PFSK-1 (cell line): Measurements from ENCODE around the gene CCNI.

Source experiments
- FOXP2 ChIP-seq: optimal IDR thresholded peaks from 2 replicates; pipeline ENCODE3; 2011; ENCODE audit warnings: borderline replicate concordance, control low read depth, inconsistent platforms; ENCODE audit not compliant: insufficient read depth; ENCODE audit errors: extremely low read length, extremely low read depth
- POLR2AphosphoS5 ChIP-seq: IDR thresholded peaks from 2 replicates; pipeline ENCODE4 v1.6.1; 2012; ENCODE audit warnings: low read depth, mild to moderate bottlenecking, control low read depth, low read length, moderate library complexity
- SIN3A ChIP-seq: IDR thresholded peaks from 2 replicates; pipeline ENCODE4 v1.6.1; 2012; ENCODE audit warnings: mild to moderate bottlenecking, low read length, moderate library complexity, borderline replicate concordance; ENCODE audit not compliant: insufficient read depth
- TAF1 ChIP-seq: IDR thresholded peaks from 2 replicates; pipeline ENCODE4 v1.6.1; 2012; ENCODE audit warnings: low read length, control low read depth, borderline replicate concordance; ENCODE audit not compliant: insufficient read depth
- TF ChIP-seq, protein P1 (sequence below), 2 experiments: IDR thresholded peaks; 2 replicates each; pipeline versions ENCODE4 v1.6.1 to v1.8.0; 2011 to 2012; ENCODE audit warnings: low read depth in 2 of 2, low read length in 2 of 2, control low read depth in 1 of 2, inconsistent platforms in 1 of 2, mild to moderate bottlenecking in 1 of 2, moderate library complexity in 1 of 2; ENCODE audit not compliant: insufficient read depth in 1 of 2

The CCNI gene

DNA sequence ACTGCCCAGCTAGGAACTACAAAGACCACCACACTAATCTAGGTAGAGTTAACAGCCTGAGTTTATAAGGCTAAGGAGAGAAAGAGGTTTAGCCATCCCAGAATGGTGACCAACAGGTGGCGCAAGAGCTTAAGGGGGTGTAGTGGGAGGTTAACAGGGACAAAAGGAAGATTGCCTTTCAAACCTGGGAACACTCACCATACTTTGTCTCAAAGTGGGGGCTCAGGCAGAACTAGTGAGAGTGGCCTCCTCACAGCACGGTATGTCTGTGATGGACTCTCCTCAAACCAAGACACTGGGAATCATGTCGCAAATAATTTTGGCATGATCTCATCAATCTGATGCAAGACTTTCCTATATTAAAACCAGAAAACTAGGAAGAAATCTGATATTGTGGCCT is 23.4 kb downstream of the CCNI start:
- TF ChIP-seq POLR2AphosphoS5 (no peak), TAF1 (no peak)

DNA sequence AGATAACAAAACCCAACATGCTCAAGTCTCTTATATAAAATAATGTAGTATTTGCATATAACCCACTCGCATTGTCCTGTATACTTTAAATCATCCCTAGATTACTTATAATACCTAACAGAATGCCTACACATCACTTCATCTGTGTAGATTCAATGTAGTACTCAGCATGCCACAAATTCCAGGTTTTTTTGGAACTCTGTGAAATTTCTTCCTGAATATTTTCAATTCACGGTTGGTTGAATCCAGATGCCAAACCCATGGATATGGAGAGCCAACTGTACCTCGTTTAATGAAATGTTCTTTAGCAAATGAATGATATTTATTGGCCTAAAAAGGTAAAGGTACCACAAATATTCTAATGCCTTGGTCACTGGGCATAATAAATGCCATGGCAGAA is 24.8 kb downstream of the CCNI start:
- TF ChIP-seq FOXP2, result no peak
- TF ChIP-seq SIN3A, result no peak
- TF ChIP-seq, protein P1, sequence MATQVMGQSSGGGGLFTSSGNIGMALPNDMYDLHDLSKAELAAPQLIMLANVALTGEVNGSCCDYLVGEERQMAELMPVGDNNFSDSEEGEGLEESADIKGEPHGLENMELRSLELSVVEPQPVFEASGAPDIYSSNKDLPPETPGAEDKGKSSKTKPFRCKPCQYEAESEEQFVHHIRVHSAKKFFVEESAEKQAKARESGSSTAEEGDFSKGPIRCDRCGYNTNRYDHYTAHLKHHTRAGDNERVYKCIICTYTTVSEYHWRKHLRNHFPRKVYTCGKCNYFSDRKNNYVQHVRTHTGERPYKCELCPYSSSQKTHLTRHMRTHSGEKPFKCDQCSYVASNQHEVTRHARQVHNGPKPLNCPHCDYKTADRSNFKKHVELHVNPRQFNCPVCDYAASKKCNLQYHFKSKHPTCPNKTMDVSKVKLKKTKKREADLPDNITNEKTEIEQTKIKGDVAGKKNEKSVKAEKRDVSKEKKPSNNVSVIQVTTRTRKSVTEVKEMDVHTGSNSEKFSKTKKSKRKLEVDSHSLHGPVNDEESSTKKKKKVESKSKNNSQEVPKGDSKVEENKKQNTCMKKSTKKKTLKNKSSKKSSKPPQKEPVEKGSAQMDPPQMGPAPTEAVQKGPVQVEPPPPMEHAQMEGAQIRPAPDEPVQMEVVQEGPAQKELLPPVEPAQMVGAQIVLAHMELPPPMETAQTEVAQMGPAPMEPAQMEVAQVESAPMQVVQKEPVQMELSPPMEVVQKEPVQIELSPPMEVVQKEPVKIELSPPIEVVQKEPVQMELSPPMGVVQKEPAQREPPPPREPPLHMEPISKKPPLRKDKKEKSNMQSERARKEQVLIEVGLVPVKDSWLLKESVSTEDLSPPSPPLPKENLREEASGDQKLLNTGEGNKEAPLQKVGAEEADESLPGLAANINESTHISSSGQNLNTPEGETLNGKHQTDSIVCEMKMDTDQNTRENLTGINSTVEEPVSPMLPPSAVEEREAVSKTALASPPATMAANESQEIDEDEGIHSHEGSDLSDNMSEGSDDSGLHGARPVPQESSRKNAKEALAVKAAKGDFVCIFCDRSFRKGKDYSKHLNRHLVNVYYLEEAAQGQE (IDR thresholded peaks at IDR 0.05; ENCODE audit: insufficient read depth in 1 of 2, low read depth in 2 of 2, low read length in 2 of 2), result no peak
- no peak for TF ChIP-seq TAF1
- TF ChIP-seq POLR2AphosphoS5, result no peak

DNA sequence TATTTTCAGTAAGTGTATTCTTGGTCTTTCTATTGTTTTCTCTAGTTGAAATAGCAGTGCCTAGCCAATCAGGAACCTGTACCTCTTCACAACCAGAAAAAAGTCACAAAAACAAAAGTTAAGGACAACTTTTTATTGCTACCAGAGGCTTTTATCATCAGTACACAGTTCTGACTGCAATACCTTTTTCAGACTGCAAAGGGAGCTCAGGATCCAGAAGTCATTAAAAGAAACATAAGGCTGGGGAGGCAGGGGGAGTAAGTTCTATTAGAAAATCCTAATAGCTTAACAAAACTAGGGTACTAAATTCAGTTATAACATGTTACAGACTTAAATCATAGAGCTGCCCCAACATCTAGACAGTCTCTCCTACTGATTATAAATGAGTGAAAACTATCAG is 28.8 kb downstream of the CCNI start:
- TF ChIP-seq, protein P1 (IDR thresholded peaks at IDR 0.05; ENCODE audit: insufficient read depth in 1 of 2, low read depth in 2 of 2, low read length in 2 of 2), result no peak
- no peak for TF ChIP-seq FOXP2
- no peak for TF ChIP-seq SIN3A
- no peak for TF ChIP-seq POLR2AphosphoS5
- TF ChIP-seq TAF1, result no peak

DNA sequence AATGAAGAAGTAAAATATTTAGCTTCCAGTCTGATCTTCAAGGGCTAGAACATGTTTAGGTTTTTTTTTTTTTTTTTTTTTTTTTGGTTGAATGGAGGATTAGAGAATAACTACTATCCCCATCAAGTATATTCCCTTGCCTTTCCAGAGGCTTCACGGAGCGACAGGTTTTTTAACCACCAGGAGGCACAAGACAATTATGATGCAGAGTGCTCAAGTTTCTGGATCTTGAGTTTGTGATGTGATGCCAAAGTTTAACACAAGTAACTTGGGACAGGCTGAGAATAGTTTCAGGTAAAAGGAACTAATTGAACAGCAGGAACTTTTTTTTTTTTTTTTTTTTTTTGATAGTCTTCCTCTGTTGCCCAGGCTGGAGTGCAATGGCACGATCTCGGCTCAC is 30.3 kb downstream of the CCNI start:
- TF ChIP-seq POLR2AphosphoS5 (no peak), TAF1 (no peak), SIN3A (no peak), FOXP2 (no peak)
- TF ChIP-seq, protein P1 (IDR thresholded peaks at IDR 0.05; ENCODE audit: insufficient read depth in 1 of 2, low read depth in 2 of 2, low read length in 2 of 2), result no peak

DNA sequence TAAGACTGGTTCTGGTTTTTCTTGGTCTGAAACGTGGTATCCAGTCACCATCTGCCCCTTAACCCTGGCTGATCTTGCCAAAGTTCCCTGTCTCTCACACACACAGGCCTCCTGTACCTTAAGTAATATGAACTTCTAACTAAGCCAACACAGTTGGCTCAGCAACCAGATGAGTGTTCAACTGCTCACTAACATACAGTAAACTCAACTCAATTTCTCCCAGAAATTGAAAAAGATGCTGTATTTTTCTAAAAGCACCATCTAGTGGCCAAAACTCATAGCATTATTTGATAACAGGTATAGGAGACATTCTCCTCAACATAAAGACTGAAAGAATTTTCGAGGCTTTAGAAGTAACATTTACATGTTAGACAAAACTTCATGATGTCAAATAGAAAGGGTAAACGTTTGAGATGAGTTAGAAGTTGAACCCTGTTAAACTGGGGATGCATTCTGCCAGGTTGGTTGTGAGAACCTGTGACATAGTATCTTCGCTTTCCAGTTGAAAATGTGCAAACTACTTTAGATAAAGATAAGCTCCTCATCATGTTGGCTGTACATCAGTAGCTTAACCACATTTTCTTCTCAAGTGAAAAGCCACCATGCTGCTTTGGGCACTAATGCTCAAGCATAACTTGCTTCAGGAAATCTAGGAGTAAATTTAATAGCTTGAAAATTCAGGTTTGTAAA is 31.2 kb downstream of the CCNI start:
- TF ChIP-seq TAF1, result no peak
- TF ChIP-seq SIN3A, result no peak
- TF ChIP-seq, protein P1 (IDR thresholded peaks at IDR 0.05; ENCODE audit: insufficient read depth in 1 of 2, low read depth in 2 of 2, low read length in 2 of 2), result no peak
